WTC11 (cell line): Measurements from ENCODE around the gene TRIOBP. TPM values are rescaled to one million over a fixed set of nuclear protein-coding genes. Genes with fewer than 3 reads are reported as not detected.

Source experiments
- ATAC-seq: fragments of 200-7000 bp; cut with Tn5 transposase; 2 replicates; pipeline ENCODE4 v1.10.0; 2021; ENCODE audit warnings: mild to moderate bottlenecking, moderate library complexity
- CTCF ChIA-PET: fragments of 300-600 bp; sonication (Branson Sonifier 250); formaldehyde crosslinking; loops from one replicate; lab custom pipeline; 2021; ENCODE audit warnings: antibody characterized with exemption; lab: Charles Lee
- POLR2A ChIA-PET: fragments of 350-600 bp; sonication (Branson Sonifier 250); formaldehyde crosslinking; loops from one replicate; lab custom pipeline; 2021; ENCODE audit warnings: antibody characterized with exemption; lab: Charles Lee
- DNase-seq: peaks from one replicate; pipeline ENCODE4 v3.0.0; 2021; ENCODE audit warnings: low spot score
- H3K27ac Mint-ChIP-seq: 2 replicates; pipeline ENCODE4 v1.8.0; 2021; ENCODE audit warnings: mixed read lengths
- H3K27me3 Mint-ChIP-seq: 2 replicates; pipeline ENCODE4 v1.8.0; 2021; ENCODE audit warnings: low read depth, mild to moderate bottlenecking, moderate library complexity, mixed read lengths
- H3K36me3 Mint-ChIP-seq: 2 replicates; pipeline ENCODE4 v1.8.0; 2021; ENCODE audit warnings: mixed read lengths
- H3K4me1 Mint-ChIP-seq: 2 replicates; pipeline ENCODE4 v1.8.0; 2022; ENCODE audit warnings: mixed read lengths
- H3K4me3 Mint-ChIP-seq: 2 replicates; pipeline ENCODE4 v1.8.0; 2021; ENCODE audit warnings: mild to moderate bottlenecking, moderate library complexity, mixed read lengths
- H3K9me3 Mint-ChIP-seq: 2 replicates; pipeline ENCODE4 v1.8.0; 2021; ENCODE audit warnings: mixed read lengths
- FOXP1 ChIP-seq: sonication (generic); formaldehyde crosslinking; IDR thresholded peaks from 2 replicates; pipeline ENCODE4 v1.8.0; 2022; ENCODE audit warnings: missing genetic modification reagents, mild to moderate bottlenecking, moderate library complexity, borderline replicate concordance
- GABPB1 ChIP-seq: sonication (generic); formaldehyde crosslinking; IDR thresholded peaks from 2 replicates; pipeline ENCODE4 v1.8.1; 2023; ENCODE audit warnings: mild to moderate bottlenecking, missing genetic modification reagents
- KAT7 ChIP-seq: sonication (generic); formaldehyde crosslinking; IDR thresholded peaks from 2 replicates; pipeline ENCODE4 v1.8.1; 2023; ENCODE audit warnings: missing genetic modification reagents, mild to moderate bottlenecking, borderline replicate concordance
- NFE2L1 ChIP-seq: sonication (generic); formaldehyde crosslinking; IDR thresholded peaks from 2 replicates; pipeline ENCODE4 v1.8.1; 2023; ENCODE audit warnings: missing genetic modification reagents
- NR3C1 ChIP-seq: sonication (generic); formaldehyde crosslinking; conservative IDR thresholded peaks from 2 replicates; pipeline ENCODE4 v1.8.1; 2023; ENCODE audit warnings: low read depth, mild to moderate bottlenecking, missing genetic modification reagents
- SP1 ChIP-seq: sonication (generic); formaldehyde crosslinking; conservative IDR thresholded peaks from 2 replicates; pipeline ENCODE4 v1.8.1; 2022; ENCODE audit warnings: missing genetic modification reagents
- ZMAT4 ChIP-seq: fragments of 250-450 bp; sonication (Bioruptor Pico); IDR thresholded peaks from 2 replicates; pipeline ENCODE4 v1.9.0; 2021; ENCODE audit warnings: mild to moderate bottlenecking
- total RNA-seq: library from RNA; stranded (reverse); gene quantifications from 3 replicates; pipeline ENCODE4 v1.2.3, GENCODE V29; 2021
- TF ChIP-seq, protein P1 (sequence below): sonication (generic); formaldehyde crosslinking; IDR thresholded peaks from 2 replicates; pipeline ENCODE4 v1.8.1; 2023; ENCODE audit warnings: mild to moderate bottlenecking, missing genetic modification reagents, moderate library complexity
- TF ChIP-seq, protein P2 (sequence below): sonication (generic); formaldehyde crosslinking; IDR thresholded peaks from 2 replicates; pipeline ENCODE4 v1.8.1; 2022; ENCODE audit warnings: mild to moderate bottlenecking, moderate library complexity, missing genetic modification reagents
- TF ChIP-seq, protein P3 (sequence below): sonication (generic); formaldehyde crosslinking; IDR thresholded peaks from 2 replicates; pipeline ENCODE4 v1.8.1; 2022; ENCODE audit warnings: low read depth, mild to moderate bottlenecking, moderate library complexity, missing genetic modification reagents, borderline replicate concordance
- TF ChIP-seq, protein P4 (sequence below): sonication (generic); formaldehyde crosslinking; IDR thresholded peaks from 2 replicates; pipeline ENCODE4 v1.8.0; 2022; ENCODE audit warnings: mild to moderate bottlenecking, missing genetic modification reagents

TRIOBP gene
- total RNA-seq, 1 experiment from 2014 or later = 54.0 TPM

DNA sequence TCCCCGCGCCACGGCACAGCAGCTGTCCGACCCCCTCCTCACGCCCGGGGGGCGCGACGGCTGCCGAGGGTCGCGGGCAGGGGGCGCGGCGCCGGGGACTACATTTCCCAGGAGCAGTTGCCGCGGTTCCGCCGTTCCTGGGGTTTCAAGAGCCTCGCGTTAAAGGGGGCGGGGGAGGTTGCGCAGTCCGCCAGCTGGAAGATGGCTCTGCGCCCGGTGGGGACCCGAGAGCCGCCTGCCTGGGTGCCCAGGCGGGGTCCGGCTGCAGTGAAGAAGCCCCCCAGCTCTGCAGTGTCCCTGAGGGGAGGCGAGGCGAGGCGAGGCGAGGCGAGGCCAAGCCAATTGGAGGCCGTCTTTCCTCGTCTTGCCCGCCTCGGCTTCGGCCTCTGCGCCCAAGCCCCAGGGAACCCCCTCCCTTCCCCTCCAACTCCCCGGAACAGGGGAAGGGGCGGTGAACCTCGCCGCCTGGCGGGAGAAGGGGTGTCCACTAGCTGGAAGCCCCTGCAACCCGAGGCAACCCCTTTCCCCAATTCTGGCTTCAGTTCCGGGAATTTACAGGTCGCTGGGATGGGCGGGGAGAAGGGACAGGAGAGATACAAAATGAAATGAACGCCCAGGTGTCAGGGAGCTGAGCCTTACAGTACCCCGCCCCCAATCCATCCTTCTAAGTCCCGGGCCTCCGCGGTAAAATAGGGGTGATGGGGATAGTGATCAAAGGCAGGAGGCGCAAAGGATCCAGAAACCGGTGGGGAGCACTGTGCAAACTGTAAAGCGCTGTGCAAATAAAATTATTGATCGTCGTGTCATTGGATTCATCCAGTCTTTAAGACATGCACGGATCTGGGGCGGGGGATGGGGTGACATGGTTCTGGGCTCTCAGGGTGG lies 105.7 kb downstream of the TRIOBP start:
- POLR2A ChIA-PET = interaction anchor here (0.6 kb wide), 1 partner anchor 484 kb away, joined by 3 read pairs; no protein-coding TSS in a partner anchor
- H3K4me3 Mint-ChIP-seq = peak overlapping the region; percentile 81
- 0 out of 2 replicates have a peak, but pooled peaks have one; percentile 52 for TF ChIP-seq NR3C1 (CRISPR knock-in tag)
- peak; percentile 41; the same call in 1 of the 2 replicates for TF ChIP-seq SP1 (CRISPR knock-in tag)
- TF ChIP-seq FOXP1 (CRISPR knock-in tag) = peak; percentile 45; the same call in 1 of the 2 replicates
- TF ChIP-seq, protein P1, sequence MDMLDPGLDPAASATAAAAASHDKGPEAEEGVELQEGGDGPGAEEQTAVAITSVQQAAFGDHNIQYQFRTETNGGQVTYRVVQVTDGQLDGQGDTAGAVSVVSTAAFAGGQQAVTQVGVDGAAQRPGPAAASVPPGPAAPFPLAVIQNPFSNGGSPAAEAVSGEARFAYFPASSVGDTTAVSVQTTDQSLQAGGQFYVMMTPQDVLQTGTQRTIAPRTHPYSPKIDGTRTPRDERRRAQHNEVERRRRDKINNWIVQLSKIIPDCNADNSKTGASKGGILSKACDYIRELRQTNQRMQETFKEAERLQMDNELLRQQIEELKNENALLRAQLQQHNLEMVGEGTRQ (CRISPR knock-in tag) = peak; percentile 9
- TF ChIP-seq, protein P2, sequence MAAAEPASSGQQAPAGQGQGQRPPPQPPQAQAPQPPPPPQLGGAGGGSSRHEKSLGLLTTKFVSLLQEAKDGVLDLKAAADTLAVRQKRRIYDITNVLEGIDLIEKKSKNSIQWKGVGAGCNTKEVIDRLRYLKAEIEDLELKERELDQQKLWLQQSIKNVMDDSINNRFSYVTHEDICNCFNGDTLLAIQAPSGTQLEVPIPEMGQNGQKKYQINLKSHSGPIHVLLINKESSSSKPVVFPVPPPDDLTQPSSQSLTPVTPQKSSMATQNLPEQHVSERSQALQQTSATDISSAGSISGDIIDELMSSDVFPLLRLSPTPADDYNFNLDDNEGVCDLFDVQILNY (CRISPR knock-in tag) = 0 out of 2 replicates have a peak, but pooled peaks have one; percentile 44
- TF ChIP-seq NFE2L1 = no peak
- TF ChIP-seq, protein P3, sequence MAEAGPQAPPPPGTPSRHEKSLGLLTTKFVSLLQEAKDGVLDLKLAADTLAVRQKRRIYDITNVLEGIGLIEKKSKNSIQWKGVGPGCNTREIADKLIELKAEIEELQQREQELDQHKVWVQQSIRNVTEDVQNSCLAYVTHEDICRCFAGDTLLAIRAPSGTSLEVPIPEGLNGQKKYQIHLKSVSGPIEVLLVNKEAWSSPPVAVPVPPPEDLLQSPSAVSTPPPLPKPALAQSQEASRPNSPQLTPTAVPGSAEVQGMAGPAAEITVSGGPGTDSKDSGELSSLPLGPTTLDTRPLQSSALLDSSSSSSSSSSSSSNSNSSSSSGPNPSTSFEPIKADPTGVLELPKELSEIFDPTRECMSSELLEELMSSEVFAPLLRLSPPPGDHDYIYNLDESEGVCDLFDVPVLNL (CRISPR knock-in tag) = no peak
- DNase-seq (peak; percentile 79), ATAC-seq (peak; percentile 59)
- peaks cover 30% of the 10 kb centered on the region for H3K4me1 Mint-ChIP-seq
- CTCF ChIA-PET = interaction anchor here (1.0 to 2.7 kb wide), 9 partner anchors 10 to 194 kb away, joined by 3 to 10 read pairs (median 4); partner anchors contain the start of genes GGA1 and PDXP
- H3K9me3 Mint-ChIP-seq = no peaks in the 10 kb centered on the region
- no peak overlapping the region for H3K27ac Mint-ChIP-seq
- H3K36me3 Mint-ChIP-seq = no peaks in the 10 kb centered on the region
- H3K27me3 Mint-ChIP-seq = peaks cover 82% of the 10 kb centered on the region

DNA sequence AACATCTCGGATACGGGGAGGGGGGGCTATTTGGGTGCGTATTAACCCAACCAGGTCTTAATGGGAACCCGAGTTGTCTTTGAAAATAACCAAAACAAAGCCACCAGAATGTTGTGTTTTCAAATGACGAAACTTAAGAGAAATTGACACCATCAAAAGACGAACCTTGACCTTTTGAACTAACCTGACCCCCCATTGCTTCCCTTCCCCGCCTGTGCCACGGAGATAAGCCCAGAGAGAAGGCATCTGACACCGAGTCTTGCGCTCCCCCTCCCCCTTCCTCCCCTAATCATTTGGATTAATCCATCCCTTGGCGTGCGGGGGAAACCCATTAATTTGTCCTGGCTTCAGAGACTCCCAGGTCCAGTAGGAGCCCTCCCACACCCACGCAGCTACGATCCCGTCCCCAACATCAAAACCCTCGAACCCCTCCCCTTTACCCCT lies 106.4 kb downstream of the TRIOBP start:
- TF ChIP-seq ZMAT4 (CRISPR knock-in tag) = no peak
- peak; percentile 96 for TF ChIP-seq GABPB1
- CTCF ChIA-PET = interaction anchor here (1.0 to 2.7 kb wide), 9 partner anchors 11 to 195 kb away, joined by 3 to 10 read pairs (median 4); partner anchors contain the start of genes GGA1 and PDXP
- Mint-ChIP-seq H3K9me3 (no peaks in the 10 kb centered on the region), H3K4me1 (peaks cover 32% of the 10 kb centered on the region), H3K4me3 (peak overlapping the region; percentile 81), H3K36me3 (no peaks in the 10 kb centered on the region), H3K27ac (no peak overlapping the region), H3K27me3 (peaks cover 80% of the 10 kb centered on the region)
- ATAC-seq (no peak), DNase-seq (peak; percentile 53)
- POLR2A ChIA-PET = no interaction called here

- Mint-ChIP-seq H3K4me1 (peaks cover 37% of the 10 kb centered on the region), H3K27me3 (peaks cover 80% of the 10 kb centered on the region), H3K9me3 (no peaks in the 10 kb centered on the region)
- CTCF ChIA-PET = interaction anchor here (0.6 to 2.7 kb wide), 4 partner anchors 13 to 116 kb away, joined by 3 to 10 read pairs (median 6); no protein-coding TSS in a partner anchor
- ATAC-seq = no peak
- TF ChIP-seq KAT7 (CRISPR knock-in tag) = no peak
- TF ChIP-seq NFE2L1 = 0 out of 2 replicates have a peak, but pooled peaks have one; percentile 21
- TF ChIP-seq, protein P4, sequence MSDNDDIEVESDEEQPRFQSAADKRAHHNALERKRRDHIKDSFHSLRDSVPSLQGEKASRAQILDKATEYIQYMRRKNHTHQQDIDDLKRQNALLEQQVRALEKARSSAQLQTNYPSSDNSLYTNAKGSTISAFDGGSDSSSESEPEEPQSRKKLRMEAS (CRISPR knock-in tag) = 0 out of 2 replicates have a peak, but pooled peaks have one; percentile 7
- TF ChIP-seq, protein P1 (CRISPR knock-in tag) = peak; percentile 5; the same call in 1 of the 2 replicates
- TF ChIP-seq, all 79 proteins: peak for 3
- POLR2A ChIA-PET = interaction anchor here (0.5 to 1.6 kb wide), 2 partner anchors 59 to 128 kb away, joined by 3 read pairs; partner anchors contain the start of gene LGALS1
- H3K27ac Mint-ChIP-seq = no peak overlapping the region
- peak overlapping the region; percentile 81 for H3K4me3 Mint-ChIP-seq
- DNase-seq = no peak
- H3K36me3 Mint-ChIP-seq = no peaks in the 10 kb centered on the region
These were observed 106.9 kb downstream of the TRIOBP start for GRCh38 chr22:37803639-37804351.
